ENCODE data around the gene CLDND1.

Gene CLDND1

GRCh38 chr3:98553021-98553563 is 30.4 kb upstream of the CLDND1 start:
- in situ Hi-C loops (cut with HindIII; ENCODE audit: low pct_ligation_motif_present, low pct_unique_long_range_greater_than_20kb, low sequenced_read_pairs): no loop called here
- no peak for DNase-seq

- DNase-seq: no peak
- in situ Hi-C loops (cut with HindIII; ENCODE audit: low pct_ligation_motif_present, low pct_unique_long_range_greater_than_20kb, low sequenced_read_pairs): no loop called here
These were observed 29.7 kb upstream of the CLDND1 start for GRCh38 chr3:98552232-98553020.

DNA sequence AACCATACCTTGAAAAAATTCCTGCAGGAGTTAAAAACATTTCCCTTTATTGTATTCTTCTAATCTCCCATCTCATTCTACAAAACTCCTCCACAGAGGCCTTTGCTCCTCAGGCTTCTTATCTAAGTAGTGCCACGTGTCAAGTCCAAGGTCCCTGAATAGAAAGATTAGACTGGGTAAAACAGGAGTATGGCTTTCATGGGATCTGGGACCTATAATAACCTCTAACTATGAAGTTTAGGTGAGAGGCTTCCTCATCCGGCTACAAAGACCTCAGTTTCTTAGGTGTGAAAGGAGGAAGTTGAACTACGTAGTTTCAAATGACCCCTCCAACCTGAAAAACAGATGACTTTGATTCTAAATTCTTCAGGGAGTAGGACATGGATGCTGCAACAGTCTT is 29.1 kb upstream of the CLDND1 start:
- in situ Hi-C loops (cut with HindIII; ENCODE audit: low pct_ligation_motif_present, low pct_unique_long_range_greater_than_20kb, low sequenced_read_pairs): no loop called here
- no peak for DNase-seq

DNA sequence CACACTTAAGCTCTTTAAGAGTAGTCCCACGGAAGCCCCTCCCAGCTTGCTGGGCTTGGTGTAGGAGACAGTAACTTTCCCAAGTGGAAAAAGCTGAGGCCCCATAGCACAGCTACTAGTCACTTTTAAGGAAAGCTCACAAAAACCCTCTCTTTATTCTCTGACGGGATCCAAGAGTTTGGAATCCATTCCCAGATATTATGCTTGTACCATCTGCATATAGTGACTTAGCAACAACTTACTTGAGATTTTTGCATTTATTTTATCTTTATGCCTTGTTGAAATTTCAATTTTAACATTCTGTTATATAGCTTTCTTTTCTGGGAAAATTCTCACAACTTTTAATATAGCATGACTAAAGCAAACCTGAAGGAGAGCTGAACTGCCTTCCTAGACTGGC is 28.5 kb upstream of the CLDND1 start:
- in situ Hi-C loops (cut with HindIII; ENCODE audit: low pct_ligation_motif_present, low pct_unique_long_range_greater_than_20kb, low sequenced_read_pairs): no loop called here
- no peak for DNase-seq

- DNase-seq: no peak
- in situ Hi-C loops (cut with HindIII; ENCODE audit: low pct_ligation_motif_present, low pct_unique_long_range_greater_than_20kb, low sequenced_read_pairs): no loop called here
These were observed 28.1 kb upstream of the CLDND1 start for GRCh38 chr3:98550833-98551232.

DNA sequence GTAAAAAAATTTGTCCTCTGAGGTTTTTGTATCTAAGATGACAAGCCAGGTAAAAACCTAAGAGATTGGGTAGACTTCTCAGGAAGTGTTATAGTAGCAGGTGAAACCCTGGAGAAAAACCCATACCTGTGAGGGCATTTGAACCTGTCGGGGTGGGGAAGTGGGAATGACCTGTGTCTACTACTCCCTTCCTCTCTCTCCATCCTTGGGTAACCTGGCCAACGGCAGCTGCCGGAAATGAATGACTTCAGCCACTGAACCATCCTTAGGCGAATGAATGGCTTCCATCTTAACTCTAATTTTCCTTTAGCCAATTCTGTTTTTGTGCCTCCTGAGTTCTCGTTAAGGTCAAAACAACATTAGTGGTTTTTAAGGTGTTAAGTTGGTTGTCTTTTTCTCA is 25.8 kb upstream of the CLDND1 start:
- in situ Hi-C loops (cut with HindIII; ENCODE audit: low pct_ligation_motif_present, low pct_unique_long_range_greater_than_20kb, low sequenced_read_pairs): no loop called here

DNA sequence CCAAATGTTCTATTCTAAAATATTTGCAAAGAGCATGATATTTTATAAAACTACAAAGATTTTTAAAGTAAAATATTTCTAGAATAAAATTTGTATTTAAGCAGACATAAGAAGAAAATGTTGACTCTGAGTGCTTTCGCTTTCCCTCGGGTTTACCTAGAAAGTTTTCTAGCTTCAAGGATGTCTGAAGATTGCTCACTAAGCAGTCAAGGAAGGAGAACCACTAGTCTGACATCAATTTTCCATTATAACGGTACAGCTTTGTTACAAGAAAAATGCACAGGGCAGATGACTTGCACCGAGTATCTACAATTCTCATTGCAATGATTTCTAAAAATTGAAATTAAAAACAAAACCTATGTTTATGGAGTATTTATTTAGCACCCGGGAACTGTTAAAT is 23.2 kb upstream of the CLDND1 start:
- no peak for DNase-seq
- in situ Hi-C loops (cut with HindIII; ENCODE audit: low pct_ligation_motif_present, low pct_unique_long_range_greater_than_20kb, low sequenced_read_pairs): no loop called here

More for the DNA sequence above, 25.8 kb upstream of the CLDND1 start:
- DNase-seq: no peak

DNA sequence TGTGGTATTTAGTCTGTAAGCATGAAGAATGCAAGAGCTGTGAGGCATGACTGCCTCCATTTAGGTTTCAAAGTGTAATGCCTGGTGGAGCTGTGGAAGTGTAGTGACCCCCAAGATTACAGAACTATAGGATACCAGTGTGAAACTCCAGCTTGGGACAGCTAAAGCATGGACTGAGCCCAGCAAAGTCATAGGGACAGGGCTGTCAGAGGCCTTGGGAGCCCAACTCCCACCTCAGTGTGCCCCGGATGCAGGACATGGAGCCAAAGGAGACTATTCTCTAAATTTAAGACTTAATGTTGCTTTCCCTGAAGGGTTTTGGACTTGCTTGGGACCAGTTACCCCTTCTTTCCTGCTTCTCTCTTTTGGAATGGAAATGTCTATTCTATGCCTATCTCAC is 19.9 kb upstream of the CLDND1 start:
- DNase-seq: no peak
- in situ Hi-C loops (cut with HindIII; ENCODE audit: low pct_ligation_motif_present, low pct_unique_long_range_greater_than_20kb, low sequenced_read_pairs): no loop called here

GRCh38 chr3:98541695-98542094 is 19.0 kb upstream of the CLDND1 start:
- in situ Hi-C loops (cut with HindIII; ENCODE audit: low pct_ligation_motif_present, low pct_unique_long_range_greater_than_20kb, low sequenced_read_pairs): no loop called here
- no peak for DNase-seq

- in situ Hi-C loops (cut with HindIII; ENCODE audit: low pct_ligation_motif_present, low pct_unique_long_range_greater_than_20kb, low sequenced_read_pairs): no loop called here
- DNase-seq: no peak
These were observed 17.6 kb upstream of the CLDND1 start for GRCh38 chr3:98540346-98540745.

DNA sequence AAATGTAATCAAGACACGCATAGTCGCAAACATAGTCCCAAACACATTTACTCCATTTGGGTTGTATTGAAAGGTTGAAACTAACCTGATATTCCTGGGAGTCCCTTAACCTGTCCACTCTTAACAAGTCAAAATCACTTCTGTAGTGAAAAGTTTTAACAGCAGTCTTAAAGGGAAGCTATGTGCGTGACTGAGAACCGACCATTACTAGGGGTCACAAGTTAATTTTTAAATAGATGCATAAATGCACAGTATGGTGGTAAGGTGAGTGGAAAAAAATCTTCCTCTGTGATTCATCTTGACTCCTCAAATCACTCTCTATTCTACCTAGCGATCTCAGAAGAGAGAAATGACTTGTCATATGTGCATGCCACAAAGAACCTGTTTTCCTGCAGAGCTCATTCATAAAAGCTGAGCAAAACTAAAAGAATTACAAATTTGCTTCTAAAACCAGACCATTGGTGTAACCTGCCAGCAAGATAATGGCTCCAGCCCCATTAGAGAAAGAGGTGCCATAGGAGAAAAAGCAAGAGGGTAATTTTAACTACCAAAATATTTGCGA is 13.8 kb upstream of the CLDND1 start:
- DNase-seq: peak; percentile 58
- in situ Hi-C loops (cut with HindIII; ENCODE audit: low pct_ligation_motif_present, low pct_unique_long_range_greater_than_20kb, low sequenced_read_pairs): no loop called here

GRCh38 chr3:98534734-98535133 is 12.0 kb upstream of the CLDND1 start:
- DNase-seq: no peak
- in situ Hi-C loops (cut with HindIII; ENCODE audit: low pct_ligation_motif_present, low pct_unique_long_range_greater_than_20kb, low sequenced_read_pairs): no loop called here

DNA sequence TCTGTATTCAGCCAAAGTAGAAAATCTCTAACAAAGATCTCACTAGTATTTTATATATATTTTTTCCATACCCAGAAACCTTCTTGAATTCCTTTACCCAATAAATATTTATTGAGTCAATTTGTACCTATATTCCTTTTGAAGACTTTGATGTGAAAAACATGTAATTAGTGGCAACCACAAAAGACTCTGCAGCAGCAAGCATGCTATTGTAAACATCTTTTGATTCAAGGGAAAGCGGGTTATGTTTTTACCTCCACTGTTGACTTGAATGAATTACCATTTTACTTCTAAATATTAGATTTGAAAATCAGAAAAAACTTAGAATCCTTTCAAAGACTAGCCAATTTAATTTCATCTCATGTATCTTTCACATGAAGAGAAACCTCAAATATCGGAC is 11.5 kb upstream of the CLDND1 start:
- in situ Hi-C loops (cut with HindIII; ENCODE audit: low pct_ligation_motif_present, low pct_unique_long_range_greater_than_20kb, low sequenced_read_pairs): no loop called here
- no peak for DNase-seq

DNA sequence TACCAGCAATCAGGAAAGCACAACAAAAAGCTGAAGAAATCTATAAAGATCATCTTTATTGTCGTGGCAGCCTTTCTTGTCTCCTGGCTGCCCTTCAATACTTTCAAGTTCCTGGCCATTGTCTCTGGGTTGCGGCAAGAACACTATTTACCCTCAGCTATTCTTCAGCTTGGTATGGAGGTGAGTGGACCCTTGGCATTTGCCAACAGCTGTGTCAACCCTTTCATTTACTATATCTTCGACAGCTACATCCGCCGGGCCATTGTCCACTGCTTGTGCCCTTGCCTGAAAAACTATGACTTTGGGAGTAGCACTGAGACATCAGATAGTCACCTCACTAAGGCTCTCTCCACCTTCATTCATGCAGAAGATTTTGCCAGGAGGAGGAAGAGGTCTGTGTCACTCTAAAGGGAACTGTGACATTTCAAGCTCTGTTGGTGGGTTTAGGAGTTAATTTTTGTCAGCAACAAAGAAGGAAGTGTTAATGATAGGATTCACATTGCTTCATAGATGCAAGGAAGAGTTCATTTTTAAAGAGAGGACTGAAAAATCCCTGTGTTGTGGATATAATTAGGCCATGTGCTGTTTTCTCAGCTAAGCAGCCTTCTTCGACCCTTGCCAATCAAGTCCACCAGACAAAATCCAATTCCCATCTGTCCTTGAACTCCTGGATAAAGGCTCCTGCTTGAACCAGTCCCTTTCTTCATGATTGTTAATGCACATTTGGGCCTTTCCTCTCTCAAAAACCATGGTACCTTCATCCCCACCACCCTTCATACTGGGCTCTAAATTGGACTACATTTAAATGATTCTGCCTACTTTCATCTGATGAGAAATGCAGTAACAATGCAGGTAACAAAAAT is 10.2 kb upstream of the CLDND1 start:
- DNase-seq: no peak
- in situ Hi-C loops (cut with HindIII; ENCODE audit: low pct_ligation_motif_present, low pct_unique_long_range_greater_than_20kb, low sequenced_read_pairs): no loop called here

GRCh38 chr3:98532275-98532637 is 9.6 kb upstream of the CLDND1 start:
- in situ Hi-C loops (cut with HindIII; ENCODE audit: low pct_ligation_motif_present, low pct_unique_long_range_greater_than_20kb, low sequenced_read_pairs): no loop called here
- DNase-seq: no peak

DNA sequence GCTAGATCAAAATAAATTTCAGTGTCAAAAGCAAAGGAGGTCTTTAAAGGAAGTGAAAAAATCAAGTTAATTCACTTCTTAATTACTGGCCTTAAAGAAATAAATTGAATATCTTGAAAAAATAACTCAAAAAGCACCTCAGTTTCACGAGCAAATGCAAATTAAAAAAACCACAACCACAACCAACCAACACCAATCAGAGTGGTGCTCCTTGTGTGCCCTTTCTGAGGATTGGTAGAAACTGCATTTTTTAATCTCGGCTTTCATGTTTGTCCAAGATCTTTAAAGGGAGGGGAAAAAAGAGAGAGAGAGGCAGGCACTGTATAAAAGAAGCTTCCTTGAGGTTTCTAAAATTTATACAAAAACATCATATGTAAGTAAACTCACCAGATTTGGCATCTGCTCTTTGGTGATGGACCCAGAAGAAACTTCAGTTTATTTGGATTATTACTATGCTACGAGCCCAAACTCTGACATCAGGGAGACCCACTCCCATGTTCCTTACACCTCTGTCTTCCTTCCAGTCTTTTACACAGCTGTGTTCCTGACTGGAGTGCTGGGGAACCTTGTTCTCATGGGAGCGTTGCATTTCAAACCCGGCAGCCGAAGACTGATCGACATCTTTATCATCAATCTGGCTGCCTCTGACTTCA is 9.0 kb upstream of the CLDND1 start, which contains the start of gene GPR15:
Gene GPR15 (plus strand): TSS at position 357 of the 653 bp plus-strand sequence. CDS start 56 bp downstream, at position 413.
- in situ Hi-C loops (cut with HindIII; ENCODE audit: low pct_ligation_motif_present, low pct_unique_long_range_greater_than_20kb, low sequenced_read_pairs): no loop called here
- DNase-seq: no peak

- in situ Hi-C loops (cut with HindIII; ENCODE audit: low pct_ligation_motif_present, low pct_unique_long_range_greater_than_20kb, low sequenced_read_pairs): no loop called here
- no peak for DNase-seq
These were observed 8.0 kb upstream of the CLDND1 start for GRCh38 chr3:98530676-98531075.

DNA sequence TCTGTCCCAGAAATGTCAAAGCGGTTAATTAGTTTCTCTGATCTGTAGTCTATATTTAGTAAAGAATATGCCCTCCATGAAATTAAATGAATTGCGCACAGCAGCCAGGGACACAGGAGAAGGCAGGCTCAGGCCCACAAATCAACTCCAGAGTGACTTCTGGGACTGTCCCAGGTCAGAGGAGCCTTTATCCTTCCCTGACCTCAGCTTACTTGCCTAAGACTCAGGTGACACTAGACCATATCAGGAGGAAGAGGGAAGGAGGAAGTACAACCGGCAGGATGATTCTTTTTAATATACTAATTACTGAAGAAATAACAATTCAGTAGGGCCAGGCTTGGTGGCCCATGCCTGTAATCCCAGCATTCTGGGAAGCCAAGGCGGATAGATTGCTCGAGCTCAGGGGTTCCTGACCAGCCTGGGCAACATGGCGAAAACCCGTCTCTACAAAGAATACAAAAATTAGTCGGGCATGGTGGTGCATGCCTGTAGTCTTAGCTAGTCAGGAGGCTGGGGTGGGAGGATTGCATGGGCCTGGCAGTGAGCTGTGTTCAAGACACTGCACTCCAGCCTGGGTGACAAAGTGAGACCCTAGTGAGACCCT is 7.3 kb upstream of the CLDND1 start:
- in situ Hi-C loops (cut with HindIII; ENCODE audit: low pct_ligation_motif_present, low pct_unique_long_range_greater_than_20kb, low sequenced_read_pairs): no loop called here

More for the DNA sequence above, 7.3 kb upstream of the CLDND1 start:
- no peak for DNase-seq

Measured in ACHN (cell line).